ENCODE data around the gene DLGAP4.

DNA sequence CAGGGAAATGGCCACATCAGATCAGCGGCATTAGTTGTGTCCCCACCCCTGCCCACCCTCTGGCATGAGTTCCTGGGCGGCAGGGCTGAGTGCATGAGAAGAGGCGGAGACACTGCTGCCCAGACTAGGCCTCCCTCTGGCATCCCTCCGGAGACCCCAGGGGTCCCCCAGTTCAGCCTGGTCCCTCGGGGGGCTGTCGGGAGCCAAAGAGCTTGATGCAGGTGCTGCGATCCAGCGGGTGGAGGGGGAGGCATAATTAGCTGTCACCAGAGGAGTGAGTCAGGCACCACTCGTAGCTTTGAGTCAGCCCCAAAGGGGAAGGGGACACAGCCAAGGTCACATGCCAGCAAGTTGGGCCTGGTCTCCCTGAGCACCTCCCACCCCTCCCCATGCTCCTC, 34.5 kb downstream of the DLGAP4 start:
- TF ChIP-seq, protein P1, sequence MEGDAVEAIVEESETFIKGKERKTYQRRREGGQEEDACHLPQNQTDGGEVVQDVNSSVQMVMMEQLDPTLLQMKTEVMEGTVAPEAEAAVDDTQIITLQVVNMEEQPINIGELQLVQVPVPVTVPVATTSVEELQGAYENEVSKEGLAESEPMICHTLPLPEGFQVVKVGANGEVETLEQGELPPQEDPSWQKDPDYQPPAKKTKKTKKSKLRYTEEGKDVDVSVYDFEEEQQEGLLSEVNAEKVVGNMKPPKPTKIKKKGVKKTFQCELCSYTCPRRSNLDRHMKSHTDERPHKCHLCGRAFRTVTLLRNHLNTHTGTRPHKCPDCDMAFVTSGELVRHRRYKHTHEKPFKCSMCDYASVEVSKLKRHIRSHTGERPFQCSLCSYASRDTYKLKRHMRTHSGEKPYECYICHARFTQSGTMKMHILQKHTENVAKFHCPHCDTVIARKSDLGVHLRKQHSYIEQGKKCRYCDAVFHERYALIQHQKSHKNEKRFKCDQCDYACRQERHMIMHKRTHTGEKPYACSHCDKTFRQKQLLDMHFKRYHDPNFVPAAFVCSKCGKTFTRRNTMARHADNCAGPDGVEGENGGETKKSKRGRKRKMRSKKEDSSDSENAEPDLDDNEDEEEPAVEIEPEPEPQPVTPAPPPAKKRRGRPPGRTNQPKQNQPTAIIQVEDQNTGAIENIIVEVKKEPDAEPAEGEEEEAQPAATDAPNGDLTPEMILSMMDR (IDR thresholded peaks at IDR 0.05): no peak
- TF ChIP-seq POLR2A (IDR thresholded peaks at IDR 0.05): no peak
